Tibial nerve (tissue), 4 donors: ENCODE results near the gene PDE3A.

Experiments used
- CTCF ChIP-seq, 5 experiments: fragments of 200-600 bp in 3 of 5; fragments of 450-650 bp in 2 of 5; sonication (generic) in 3 of 5; IDR thresholded peaks; one replicate each; pipeline ENCODE4 v1.5.1; 2016 to 2019; ENCODE audit warnings: antibody characterized with exemption in 5 of 5, mild to moderate bottlenecking in 3 of 5, moderate library complexity in 2 of 5
- EP300 ChIP-seq, 2 donors: sonication (generic); formaldehyde crosslinking; IDR thresholded peaks; one replicate each; pipeline ENCODE4 v1.6.1; 2017; ENCODE audit warnings: antibody characterized with exemption in 2 of 2, mild to moderate bottlenecking in 1 of 2
- POLR2A ChIP-seq, 2 donors: fragments of 450-650 bp; IDR thresholded peaks; one replicate each; pipeline ENCODE4 v1.6.1; 2017; ENCODE audit warnings: antibody characterized with exemption in 2 of 2, mild to moderate bottlenecking in 2 of 2, moderate library complexity in 2 of 2

- TF ChIP-seq CTCF (IDR thresholded peaks at IDR 0.05) (no peak), POLR2A (IDR thresholded peaks at IDR 0.05) (no peak), EP300 (IDR thresholded peaks at IDR 0.05) (no peak)
These were observed 140.6 kb downstream of the PDE3A start for GRCh38 chr12:20508962-20509361.
